Panc1 (cell line): Measurements from ENCODE around the gene APBB2. TPM values are rescaled to one million over a fixed set of nuclear protein-coding genes. Genes with fewer than 3 reads are reported as not detected.

Experiments used
- ATAC-seq: fragments of 200-7000 bp; cut with Tn5 transposase; 2 replicates; pipeline ENCODE4 v1.9.1; 2020; ENCODE audit warnings: mild to moderate bottlenecking, moderate library complexity
- BruUV-seq: library from RNA; stranded (reverse); fragments of 400-500 nt; replicated peaks from 2 replicates; lab custom pipeline; 2021; lab: Mats Ljungman, UMichigan
- CTCF ChIA-PET: fragments of 300-600 bp; sonication (Branson Sonifier 250); formaldehyde crosslinking; loops from one replicate; lab custom pipeline; 2022; ENCODE audit warnings: antibody characterized with exemption; lab: Charles Lee
- POLR2A ChIA-PET: fragments of 300-600 bp; sonication (Branson Sonifier 250); formaldehyde crosslinking; loops from one replicate; lab custom pipeline; 2022; ENCODE audit warnings: antibody characterized with exemption; lab: Charles Lee
- DNase-seq: peaks from one replicate; pipeline ENCODE4 v3.0.0-alpha.2; 2010; ENCODE audit warnings: low read depth, low spot score
- H3K27ac ChIP-seq: 2 replicates; pipeline ENCODE4 v1.5.1; 2011; ENCODE audit warnings: mild to moderate bottlenecking, low read length, inconsistent platforms
- H3K27me3 ChIP-seq: fragments of 200-500 bp; sonication (Bioruptor generic); 2 replicates; pipeline ENCODE4 v1.6.0; 2014; ENCODE audit warnings: low read length, inconsistent platforms; ENCODE audit not compliant: control insufficient read depth, insufficient read depth
- H3K36me3 ChIP-seq: fragments of 200-500 bp; sonication (Bioruptor generic); 2 replicates; pipeline ENCODE4 v1.5.1; 2014; ENCODE audit warnings: inconsistent platforms, mild to moderate bottlenecking, low read length, moderate library complexity; ENCODE audit not compliant: control insufficient read depth, insufficient read depth
- H3K4me1 ChIP-seq: 2 replicates; pipeline ENCODE4 v1.5.1; 2011; ENCODE audit warnings: inconsistent platforms, mild to moderate bottlenecking, low read length, moderate library complexity; ENCODE audit not compliant: control insufficient read depth, insufficient read depth
- H3K4me3 ChIP-seq, 2 experiments: 2 replicates each; pipeline ENCODE4 v1.5.1; 2011 to 2012; ENCODE audit warnings: low read depth in 2 of 2, low read length in 2 of 2, mild to moderate bottlenecking in 2 of 2, inconsistent platforms in 1 of 2, moderate library complexity in 1 of 2
- H3K9me3 ChIP-seq: fragments of 200-500 bp; sonication (Bioruptor generic); 2 replicates; pipeline ENCODE4 v1.5.1; 2014; ENCODE audit warnings: low read depth, mild to moderate bottlenecking, inconsistent platforms, low read length, moderate library complexity; ENCODE audit not compliant: control insufficient read depth, insufficient read depth
- POLR2AphosphoS5 ChIP-seq: IDR thresholded peaks from 2 replicates; pipeline ENCODE4 v1.6.1; 2012; ENCODE audit warnings: mild to moderate bottlenecking, low read depth, low read length, moderate library complexity
- SIN3A ChIP-seq: IDR thresholded peaks from 2 replicates; pipeline ENCODE4 v1.6.1; 2012; ENCODE audit warnings: low read depth, mild to moderate bottlenecking, low read length, moderate library complexity, borderline replicate concordance; ENCODE audit not compliant: insufficient read depth
- TCF7L2 ChIP-seq: IDR thresholded peaks from 2 replicates; pipeline ENCODE4 v1.6.1; 2011; ENCODE audit warnings: mild to moderate bottlenecking, low read depth, low read length, inconsistent platforms
- in situ Hi-C: cut with HindIII; loops from 2 replicates; pipeline ENCODE4 v1.10.0; 2016; ENCODE audit warnings: low sequenced_read_pairs, low pct_unique_long_range_greater_than_20kb
- intact Hi-C: fragments of 100-400 bp; cut with micrococcal nuclease; formaldehyde crosslinking; loops from one replicate; pipeline ENCODE4 v1.10.0; 2022; ENCODE audit not compliant: unreplicated experiment
- total RNA-seq: library from RNA; stranded (reverse); gene quantifications from one replicate; pipeline ENCODE4 v1.2.1, GENCODE V29; 2021; ENCODE audit not compliant: unreplicated experiment
- TF ChIP-seq, protein P1 (sequence below): fragments of 450-650 bp; IDR thresholded peaks from 2 replicates; pipeline ENCODE4 v1.5.1; 2017; ENCODE audit warnings: mild to moderate bottlenecking
- TF ChIP-seq, protein P2 (sequence below), 2 experiments: IDR thresholded peaks; 2 replicates each; pipeline ENCODE4 v1.6.1; 2011 to 2012; ENCODE audit warnings: low read depth in 2 of 2, control low read depth in 1 of 2, low read length in 1 of 2, mild to moderate bottlenecking in 1 of 2, moderate library complexity in 1 of 2; ENCODE audit not compliant: insufficient read depth in 1 of 2

APBB2 gene
- total RNA-seq, 1 experiment from 2014 or later, result 27.1 TPM

DNA sequence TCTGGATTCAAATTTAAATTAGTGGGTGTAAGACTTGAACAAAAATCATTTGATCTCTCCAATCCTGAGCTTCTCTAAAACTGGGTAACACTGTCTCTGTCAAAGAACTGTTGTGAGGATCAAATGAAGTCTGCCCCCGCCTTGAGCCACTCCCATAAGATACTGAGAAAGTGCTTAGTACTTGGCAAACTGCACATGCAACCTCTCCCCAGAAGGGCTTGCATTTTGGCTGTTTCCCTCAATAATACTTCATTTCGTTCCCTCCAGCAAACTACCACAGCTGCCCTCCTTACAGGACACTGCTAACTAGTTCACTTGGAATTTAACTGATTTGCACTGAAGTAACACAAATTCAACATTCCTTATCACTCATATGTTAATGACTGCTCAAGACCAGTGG lies 79.8 kb downstream of the APBB2 start:
- intact Hi-C loops (no loop called here), in situ Hi-C loops (no loop called here)
- no peak overlapping the region for H3K4me3 ChIP-seq
- H3K27ac ChIP-seq, result no peak overlapping the region
- CTCF ChIA-PET, result no interaction called here
- no peaks in the 10 kb centered on the region for H3K36me3 ChIP-seq
- no TSS peak for BruUV-seq
- DNase-seq (no peak), ATAC-seq (no peak)
- no peaks in the 10 kb centered on the region for H3K27me3 ChIP-seq
- POLR2A ChIA-PET, result no interaction called here
- TF ChIP-seq SIN3A, result no peak
- TF ChIP-seq, protein P1, sequence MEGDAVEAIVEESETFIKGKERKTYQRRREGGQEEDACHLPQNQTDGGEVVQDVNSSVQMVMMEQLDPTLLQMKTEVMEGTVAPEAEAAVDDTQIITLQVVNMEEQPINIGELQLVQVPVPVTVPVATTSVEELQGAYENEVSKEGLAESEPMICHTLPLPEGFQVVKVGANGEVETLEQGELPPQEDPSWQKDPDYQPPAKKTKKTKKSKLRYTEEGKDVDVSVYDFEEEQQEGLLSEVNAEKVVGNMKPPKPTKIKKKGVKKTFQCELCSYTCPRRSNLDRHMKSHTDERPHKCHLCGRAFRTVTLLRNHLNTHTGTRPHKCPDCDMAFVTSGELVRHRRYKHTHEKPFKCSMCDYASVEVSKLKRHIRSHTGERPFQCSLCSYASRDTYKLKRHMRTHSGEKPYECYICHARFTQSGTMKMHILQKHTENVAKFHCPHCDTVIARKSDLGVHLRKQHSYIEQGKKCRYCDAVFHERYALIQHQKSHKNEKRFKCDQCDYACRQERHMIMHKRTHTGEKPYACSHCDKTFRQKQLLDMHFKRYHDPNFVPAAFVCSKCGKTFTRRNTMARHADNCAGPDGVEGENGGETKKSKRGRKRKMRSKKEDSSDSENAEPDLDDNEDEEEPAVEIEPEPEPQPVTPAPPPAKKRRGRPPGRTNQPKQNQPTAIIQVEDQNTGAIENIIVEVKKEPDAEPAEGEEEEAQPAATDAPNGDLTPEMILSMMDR, result no peak
- TF ChIP-seq TCF7L2, result no peak
- TF ChIP-seq POLR2AphosphoS5, result no peak
- TF ChIP-seq, protein P2, sequence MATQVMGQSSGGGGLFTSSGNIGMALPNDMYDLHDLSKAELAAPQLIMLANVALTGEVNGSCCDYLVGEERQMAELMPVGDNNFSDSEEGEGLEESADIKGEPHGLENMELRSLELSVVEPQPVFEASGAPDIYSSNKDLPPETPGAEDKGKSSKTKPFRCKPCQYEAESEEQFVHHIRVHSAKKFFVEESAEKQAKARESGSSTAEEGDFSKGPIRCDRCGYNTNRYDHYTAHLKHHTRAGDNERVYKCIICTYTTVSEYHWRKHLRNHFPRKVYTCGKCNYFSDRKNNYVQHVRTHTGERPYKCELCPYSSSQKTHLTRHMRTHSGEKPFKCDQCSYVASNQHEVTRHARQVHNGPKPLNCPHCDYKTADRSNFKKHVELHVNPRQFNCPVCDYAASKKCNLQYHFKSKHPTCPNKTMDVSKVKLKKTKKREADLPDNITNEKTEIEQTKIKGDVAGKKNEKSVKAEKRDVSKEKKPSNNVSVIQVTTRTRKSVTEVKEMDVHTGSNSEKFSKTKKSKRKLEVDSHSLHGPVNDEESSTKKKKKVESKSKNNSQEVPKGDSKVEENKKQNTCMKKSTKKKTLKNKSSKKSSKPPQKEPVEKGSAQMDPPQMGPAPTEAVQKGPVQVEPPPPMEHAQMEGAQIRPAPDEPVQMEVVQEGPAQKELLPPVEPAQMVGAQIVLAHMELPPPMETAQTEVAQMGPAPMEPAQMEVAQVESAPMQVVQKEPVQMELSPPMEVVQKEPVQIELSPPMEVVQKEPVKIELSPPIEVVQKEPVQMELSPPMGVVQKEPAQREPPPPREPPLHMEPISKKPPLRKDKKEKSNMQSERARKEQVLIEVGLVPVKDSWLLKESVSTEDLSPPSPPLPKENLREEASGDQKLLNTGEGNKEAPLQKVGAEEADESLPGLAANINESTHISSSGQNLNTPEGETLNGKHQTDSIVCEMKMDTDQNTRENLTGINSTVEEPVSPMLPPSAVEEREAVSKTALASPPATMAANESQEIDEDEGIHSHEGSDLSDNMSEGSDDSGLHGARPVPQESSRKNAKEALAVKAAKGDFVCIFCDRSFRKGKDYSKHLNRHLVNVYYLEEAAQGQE (IDR thresholded peaks at IDR 0.05; ENCODE audit: insufficient read depth in 1 of 2, low read depth in 2 of 2, low read length in 1 of 2), result no peak
- peaks cover 15% of the 10 kb centered on the region; the same call in 1 of the 2 replicates for H3K4me1 ChIP-seq
- H3K9me3 ChIP-seq, result no peaks in the 10 kb centered on the region

DNA sequence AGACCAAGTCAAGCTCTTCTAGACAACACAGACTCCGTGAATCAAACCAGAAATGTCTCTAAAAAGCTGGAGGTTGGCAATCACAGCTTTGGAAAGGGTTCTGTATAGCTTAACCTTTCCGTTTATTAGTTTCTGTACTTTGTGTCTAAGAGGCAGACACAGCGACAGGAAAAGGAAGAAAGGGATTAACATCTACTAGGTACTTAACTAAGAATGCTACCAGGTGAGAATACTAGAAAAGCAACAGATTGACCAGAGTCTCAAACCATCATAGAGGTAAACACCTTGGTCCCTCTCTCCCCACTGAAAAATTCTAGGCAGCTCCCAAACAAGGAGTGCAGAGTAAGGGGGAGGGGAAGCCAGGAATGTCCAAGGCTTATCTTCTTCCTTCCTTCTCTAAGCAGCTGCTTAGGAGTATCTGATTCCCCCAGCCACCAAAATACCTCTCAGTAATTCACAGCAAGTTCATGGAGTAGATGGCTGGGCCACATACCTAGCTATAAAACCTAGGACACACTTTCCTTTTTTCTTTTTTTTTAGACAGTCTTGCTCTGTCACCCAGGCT lies 80.8 kb downstream of the APBB2 start:
- no peaks in the 10 kb centered on the region for H3K9me3 ChIP-seq
- no TSS peak for BruUV-seq
- H3K27ac ChIP-seq, result no peak overlapping the region
- H3K27me3 ChIP-seq, result no peaks in the 10 kb centered on the region
- peaks cover 15% of the 10 kb centered on the region; the same call in 1 of the 2 replicates for H3K4me1 ChIP-seq
- POLR2A ChIA-PET, result no interaction called here
- H3K36me3 ChIP-seq, result no peaks in the 10 kb centered on the region
- CTCF ChIA-PET, result no interaction called here
- in situ Hi-C loops, result no loop called here
- intact Hi-C loops, result no loop called here
- H3K4me3 ChIP-seq, result no peak overlapping the region
- TF ChIP-seq, protein P2 (IDR thresholded peaks at IDR 0.05; ENCODE audit: insufficient read depth in 1 of 2, low read depth in 2 of 2, low read length in 1 of 2), result no peak
- TF ChIP-seq TCF7L2 (no peak), POLR2AphosphoS5 (no peak), SIN3A (no peak)
- TF ChIP-seq, protein P1, result no peak
- DNase-seq, result no peak
- ATAC-seq, result no peak
